CD4-positive, alpha-beta T cell (primary cell): ENCODE measurements around the gene ZNF687. TPM values are rescaled to one million over a fixed set of nuclear protein-coding genes. Genes with fewer than 3 reads are reported as not detected.
A peak's percentile ranks its signal among the peaks of the same experiment; 100 is the strongest.

ENCODE experiments used
- ATAC-seq: fragments of 200-7000 bp; cut with Tn5 transposase; one replicate; pipeline ENCODE4 v1.10.0; 2022; ENCODE audit warnings: mild to moderate bottlenecking; ENCODE audit not compliant: poor library complexity
- CTCF ChIA-PET: fragments of 350-600 bp; sonication (Branson Sonifier 250); formaldehyde crosslinking; loops from one replicate; lab custom pipeline; 2021; ENCODE audit warnings: antibody characterized with exemption, inconsistent platforms; lab: Charles Lee
- POLR2A ChIA-PET: fragments of 350-600 bp; sonication (Branson Sonifier 250); formaldehyde crosslinking; loops from one replicate; lab custom pipeline; 2021; ENCODE audit warnings: antibody characterized with exemption, inconsistent platforms; lab: Charles Lee
- DNase-seq, 14 experiments: peaks; one replicate each; pipeline ENCODE4 v3.0.0-alpha.2; 2013 to 2020; ENCODE audit warnings: mixed read lengths in 2 of 14
- H3K27ac ChIP-seq, 2 donors: one replicate each; pipeline versions ENCODE4 v1.5.1 to v1.7.0; 2013; ENCODE audit warnings: low read length in 2 of 2, low read depth in 1 of 2, mild to moderate bottlenecking in 1 of 2
- H3K27me3 ChIP-seq, 2 experiments: 1 replicate in 1 of 2; 2 replicates in 1 of 2; pipeline versions ENCODE4 v1.6.1 to v1.7.0; 2013; ENCODE audit warnings: low read length in 2 of 2, control low read depth in 1 of 2, mild to moderate bottlenecking in 1 of 2, moderate library complexity in 1 of 2; ENCODE audit not compliant: insufficient read depth in 2 of 2, control insufficient read depth in 1 of 2
- H3K36me3 ChIP-seq: one replicate; pipeline ENCODE4 v1.6.1; 2013; ENCODE audit warnings: low read length, control low read depth; ENCODE audit not compliant: insufficient read depth
- H3K4me1 ChIP-seq: one replicate; pipeline ENCODE4 v1.6.1; 2013; ENCODE audit warnings: low read length, control low read depth; ENCODE audit not compliant: insufficient read depth
- H3K4me3 ChIP-seq: one replicate; pipeline ENCODE4 v1.5.1; 2013; ENCODE audit warnings: mild to moderate bottlenecking, low read length, moderate library complexity
- H3K9me3 ChIP-seq, 2 experiments: 1 replicate in 1 of 2; 2 replicates in 1 of 2; pipeline versions ENCODE4 v1.6.1 to v1.7.0; 2013; ENCODE audit warnings: low read length in 2 of 2, mild to moderate bottlenecking in 2 of 2, control low read depth in 1 of 2, moderate library complexity in 1 of 2; ENCODE audit not compliant: control insufficient read depth in 1 of 2, insufficient read depth in 1 of 2
- H3K27ac Mint-ChIP-seq: one replicate; pipeline ENCODE4 v1.8.0; 2020; ENCODE audit warnings: mixed read lengths
- H3K27me3 Mint-ChIP-seq: one replicate; pipeline ENCODE4 v1.8.0; 2021; ENCODE audit warnings: mixed read lengths
- H3K36me3 Mint-ChIP-seq: one replicate; pipeline ENCODE4 v1.8.0; 2021; ENCODE audit warnings: low read depth, mixed read lengths
- H3K4me1 Mint-ChIP-seq: one replicate; pipeline ENCODE4 v1.8.0; 2021; ENCODE audit warnings: low read depth, mixed read lengths
- H3K4me3 Mint-ChIP-seq: one replicate; pipeline ENCODE4 v1.8.0; 2020; ENCODE audit warnings: mild to moderate bottlenecking, mixed read lengths
- H3K9me3 Mint-ChIP-seq: one replicate; pipeline ENCODE4 v1.8.0; 2020; ENCODE audit warnings: mixed read lengths
- CTCF ChIP-seq: fragments of 200-600 bp; IDR thresholded peaks from one replicate; pipeline ENCODE4 v1.8.0; 2022; ENCODE audit warnings: antibody characterized with exemption, mild to moderate bottlenecking
- intact Hi-C, 2 experiments: fragments of 100-400 bp; cut with DNase I in 1 of 2; cut with micrococcal nuclease in 1 of 2; formaldehyde crosslinking; loops; one replicate each; pipeline versions ENCODE4 v1.15.1 to v1.9.0; 2023 to 2025; cut with DNase I, micrococcal nuclease
- total RNA-seq, 174 experiments: library from RNA in 2 of 174; stranded (reverse) in 2 of 174; gene quantifications; one replicate each; pipeline ENCODE4 v1.2.3 and lab custom pipeline; 2021 to 2026

The ZNF687 gene
- total RNA-seq, 2 experiments from 2014 or later = 38.9 to 40.0 TPM

GRCh38 chr1:151293093-151293492 is 11.0 kb downstream of the ZNF687 start:
- intact Hi-C loops = no loop called here
- Mint-ChIP-seq H3K4me3 (no peak overlapping the region), H3K9me3 (no peaks in the 10 kb centered on the region), H3K27ac (peak overlapping the region; percentile 51), H3K4me1 (peaks cover 7% of the 10 kb centered on the region), H3K27me3 (no peaks in the 10 kb centered on the region), H3K36me3 (peaks cover 84% of the 10 kb centered on the region)
- CTCF ChIA-PET = interaction anchor here (2.4 kb wide), 1 partner anchor 48 kb away, joined by 9 read pairs; no protein-coding TSS in a partner anchor
- no peak for TF ChIP-seq CTCF
- H3K4me3 ChIP-seq = no peak overlapping the region
- H3K36me3 ChIP-seq = peaks cover 95% of the 10 kb centered on the region
- H3K27me3 ChIP-seq = no peaks in the 10 kb centered on the region
- DNase-seq (no peak), ATAC-seq (no peak)
- H3K27ac ChIP-seq = no peak overlapping the region
- H3K9me3 ChIP-seq = no peaks in the 10 kb centered on the region
- POLR2A ChIA-PET = interaction anchor here (1.4 to 2.5 kb wide), 4 partner anchors 10 to 34 kb away, joined by 6 to 12 read pairs (median 7); partner anchors contain the start of genes PI4KB and ZNF687
- H3K4me1 ChIP-seq = peaks cover 19% of the 10 kb centered on the region

- ChIA-PET POLR2A (interaction anchor here (1.9 kb wide), 1 partner anchor 33 kb away, joined by 8 read pairs; the partner anchor contains the start of gene PI4KB), CTCF (interaction anchor here (0.9 to 1.1 kb wide), 2 partner anchors 46 kb away, joined by 3 read pairs; no protein-coding TSS in a partner anchor)
- Histone ChIP-seq H3K4me1 (peaks cover 4% of the 10 kb centered on the region), H3K27ac (peak overlapping the region in 1 of 2 donors; percentile 13), H3K27me3 (no peaks in the 10 kb centered on the region), H3K9me3 (no peaks in the 10 kb centered on the region), H3K36me3 (peaks cover 95% of the 10 kb centered on the region), H3K4me3 (no peak overlapping the region)
- Mint-ChIP-seq H3K4me3 (no peak overlapping the region), H3K27me3 (no peaks in the 10 kb centered on the region), H3K4me1 (no peaks in the 10 kb centered on the region), H3K27ac (no peak overlapping the region), H3K36me3 (peaks cover 84% of the 10 kb centered on the region), H3K9me3 (no peaks in the 10 kb centered on the region)
- no peak for TF ChIP-seq CTCF
- DNase-seq = no peak
- no peak for ATAC-seq
- intact Hi-C loops = no loop called here
Measured at GRCh38 chr1:151294742-151295462, 12.8 kb downstream of the ZNF687 start.

- no peak for DNase-seq
- TF ChIP-seq CTCF = no peak
- Histone ChIP-seq H3K4me1 (peaks cover 28% of the 10 kb centered on the region), H3K9me3 (no peaks in the 10 kb centered on the region), H3K4me3 (no peak overlapping the region), H3K27me3 (no peaks in the 10 kb centered on the region), H3K36me3 (peaks cover 97% of the 10 kb centered on the region), H3K27ac (no peak overlapping the region)
- Mint-ChIP-seq H3K4me3 (no peak overlapping the region), H3K4me1 (peaks cover 39% of the 10 kb centered on the region), H3K36me3 (peaks cover 95% of the 10 kb centered on the region), H3K27ac (no peak overlapping the region), H3K9me3 (no peaks in the 10 kb centered on the region), H3K27me3 (no peaks in the 10 kb centered on the region)
- ChIA-PET CTCF (interaction anchor here (0.8 to 3.3 kb wide), 4 partner anchors 9 to 387 kb away, joined by 3 to 14 read pairs (median 3); partner anchors contain the start of gene PSMB4), POLR2A (interaction anchor here (1.0 to 1.7 kb wide), 4 partner anchors 16 to 143 kb away, joined by 3 to 6 read pairs (median 4); partner anchors contain the start of gene PI4KB)
- no peak for ATAC-seq
- intact Hi-C loops = loop anchor here in 1 of 2 experiments (10.0 kb wide), 1 partner anchor 425 kb away; no protein-coding TSS in a partner anchor
Measured at GRCh38 chr1:151309811-151310323, 27.8 kb downstream of the ZNF687 start.
